NCI-H748 (cell line): ENCODE data around the gene LIX1L.
A peak's percentile ranks its signal among the peaks of the same experiment; 100 is the strongest.

ENCODE experiments used
- DNase-seq: peaks from one replicate; lab custom pipeline; 2025; ENCODE audit not compliant: unreplicated experiment; lab: John Stamatoyannopoulos, UW

LIX1L gene

GRCh38 chr1:145897969-145898368 lies 59.8 kb downstream of the LIX1L start:
- DNase-seq, result no peak

DNA sequence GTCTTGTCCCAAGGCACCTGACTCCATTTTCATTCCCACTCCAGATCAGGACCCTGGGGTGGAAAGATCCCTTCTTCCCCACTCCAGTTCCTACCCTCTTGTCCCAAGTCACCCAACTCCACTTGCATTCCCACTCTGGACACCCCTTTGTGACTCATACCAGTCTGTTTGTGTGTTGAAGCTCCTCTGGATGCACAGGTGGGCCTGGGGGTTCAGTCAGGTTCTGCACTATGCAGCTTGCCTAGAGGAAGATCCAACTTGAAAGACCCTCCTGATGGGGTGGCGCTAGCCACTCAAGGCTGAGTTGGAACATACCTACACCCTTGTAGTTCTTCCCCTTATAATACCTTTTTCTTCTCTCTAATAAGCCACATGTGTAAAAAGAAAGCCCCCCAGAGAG lies 62.3 kb downstream of the LIX1L start:
- no peak for DNase-seq

DNA sequence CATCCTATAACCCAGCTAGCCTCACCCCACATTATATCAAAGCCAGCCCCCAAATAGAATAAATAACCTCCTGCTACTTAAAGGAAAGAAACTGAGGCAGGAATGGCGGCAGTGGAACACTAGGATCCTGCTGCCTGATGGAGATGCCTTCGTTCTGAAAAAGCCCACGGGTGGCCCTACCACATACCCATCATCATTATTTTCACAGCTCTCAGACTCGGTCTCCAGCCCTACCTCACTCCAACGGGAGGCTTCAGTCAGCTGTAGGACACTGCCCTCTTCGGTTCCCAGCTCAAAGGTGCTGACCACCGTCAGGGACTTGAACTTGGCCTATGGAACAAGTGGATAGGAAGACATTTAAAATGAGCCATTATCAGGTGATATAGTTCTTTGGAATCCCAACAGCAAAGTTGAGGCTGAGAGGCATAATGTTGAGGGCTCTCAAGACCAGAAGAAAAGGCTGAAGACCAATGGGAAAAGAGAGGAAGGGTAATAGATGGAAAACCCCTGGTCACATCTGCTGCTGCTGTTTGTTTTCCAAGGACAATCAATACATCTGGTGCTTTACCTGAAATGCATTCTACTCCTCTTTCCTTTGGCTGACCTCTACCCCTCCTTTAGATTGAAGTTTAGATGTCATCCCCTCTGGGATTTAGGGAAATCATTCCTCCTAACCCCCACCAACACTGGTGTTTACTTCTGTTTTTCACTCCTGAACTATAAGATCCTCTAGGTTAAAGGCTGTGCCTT lies 64.3 kb downstream of the LIX1L start:
- no peak for DNase-seq

DNA sequence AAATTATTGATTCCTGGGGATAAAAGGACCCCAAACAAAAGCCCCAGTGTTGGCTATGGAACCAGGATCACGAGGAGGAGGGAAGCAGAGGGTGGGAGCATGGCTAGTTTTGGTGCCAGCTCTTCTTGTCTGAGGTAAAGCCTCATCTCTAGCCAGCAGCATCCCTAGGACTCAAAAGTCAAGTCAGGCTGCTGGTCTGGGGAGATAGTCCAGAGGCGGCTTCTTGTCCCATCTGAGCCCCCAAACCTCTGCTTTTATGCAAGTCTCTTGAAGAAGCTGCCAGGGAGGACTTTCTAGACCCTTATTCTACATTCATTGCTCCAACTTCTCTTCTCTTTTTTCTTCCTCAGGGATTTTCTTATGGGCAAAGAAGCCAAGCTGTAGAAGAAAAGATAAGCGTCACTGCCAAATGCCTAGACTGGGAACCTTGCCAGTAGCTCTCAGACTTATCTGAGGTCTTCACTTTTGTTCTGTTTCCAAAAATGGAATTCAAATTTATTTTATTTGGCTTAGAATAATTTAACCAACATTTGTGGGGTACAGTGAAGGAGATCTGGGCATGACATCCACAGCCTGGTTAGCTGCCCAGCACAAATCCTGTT lies 65.2 kb downstream of the LIX1L start:
- DNase-seq, result peak; percentile 34

DNA sequence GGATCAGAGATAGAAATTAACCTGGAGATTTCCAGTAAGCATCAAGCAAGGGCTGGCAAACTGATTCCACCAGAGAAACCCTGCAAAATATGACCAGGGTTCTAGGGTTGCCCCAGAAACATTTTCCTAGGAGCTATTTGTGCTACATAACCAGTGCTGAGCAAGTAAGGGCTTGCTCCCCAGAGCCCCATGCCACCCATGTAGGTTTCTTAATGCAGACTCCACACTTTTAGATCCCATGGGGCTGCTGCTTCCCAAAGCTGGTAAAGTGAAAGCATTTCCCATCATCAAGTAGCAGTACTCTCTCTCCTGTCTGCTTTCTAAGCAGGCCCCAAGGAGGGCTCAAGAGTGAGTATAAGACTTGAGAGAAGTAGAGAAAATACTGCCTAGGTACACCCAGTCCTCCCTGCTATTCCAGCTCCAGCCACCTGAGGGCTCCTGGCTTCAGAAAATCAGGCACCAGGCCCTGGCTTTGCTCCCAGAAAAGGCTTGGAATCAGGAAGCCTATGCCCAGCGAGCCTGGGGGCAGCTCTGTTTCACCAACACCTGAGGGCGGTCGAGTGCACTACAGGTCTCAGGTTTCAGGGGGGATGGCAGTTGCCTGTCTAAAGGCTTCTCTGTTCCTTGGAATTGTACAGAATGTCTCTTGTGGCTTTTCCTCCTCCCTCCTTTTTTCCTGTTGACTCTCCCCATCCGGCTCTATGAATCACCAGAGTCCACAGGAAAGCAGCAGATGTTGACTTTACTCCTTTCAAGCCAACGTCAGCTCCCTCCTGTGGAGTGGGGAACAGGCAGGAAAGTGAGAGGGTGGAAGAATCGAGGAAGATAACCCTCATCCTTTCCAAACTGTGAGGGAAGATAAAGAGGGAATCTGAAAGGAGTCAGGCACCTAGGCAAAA lies 66.0 kb downstream of the LIX1L start:
- peak; percentile 98 for DNase-seq

DNA sequence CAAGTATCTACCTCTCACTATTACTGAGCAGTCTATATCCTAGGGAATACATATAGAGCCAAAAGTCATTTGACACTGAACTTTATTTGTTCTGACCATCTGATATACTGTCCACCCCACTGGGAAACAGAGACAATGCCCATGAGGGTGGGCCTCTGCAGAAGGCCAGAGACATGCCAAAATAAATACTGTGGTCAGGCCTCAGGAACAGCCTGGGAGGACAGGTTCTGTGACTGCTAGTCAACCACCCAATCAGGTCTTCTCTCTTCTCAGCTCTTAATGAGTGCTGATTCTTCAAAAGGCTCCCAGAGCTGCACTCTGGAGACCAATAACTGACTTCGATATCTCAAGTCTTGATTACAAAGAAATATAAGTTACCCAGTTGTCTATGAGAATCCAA lies 66.7 kb downstream of the LIX1L start:
- DNase-seq, result peak; percentile 44

- peak; percentile 38 for DNase-seq
These were observed 68.1 kb downstream of the LIX1L start for GRCh38 chr1:145889722-145890121.

DNA sequence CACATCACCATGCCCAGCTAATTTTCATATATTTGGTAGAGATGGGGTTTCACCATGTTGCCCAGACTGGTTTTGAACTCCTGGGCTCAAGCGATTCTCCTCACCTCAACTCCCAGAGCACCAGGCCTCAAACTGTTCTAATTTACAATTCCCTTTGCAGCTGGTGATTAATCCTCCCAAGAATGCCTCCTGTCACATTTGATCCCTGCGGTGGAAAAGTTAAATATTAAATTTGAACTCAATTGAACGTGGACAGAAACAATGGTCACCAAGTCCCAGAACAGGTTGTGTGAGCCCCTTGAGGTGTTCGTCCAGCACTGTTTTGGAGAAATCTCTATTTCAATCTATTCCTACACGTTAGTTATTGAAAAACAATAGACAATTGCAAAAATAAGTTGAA lies 70.2 kb downstream of the LIX1L start:
- DNase-seq, result no peak

DNA sequence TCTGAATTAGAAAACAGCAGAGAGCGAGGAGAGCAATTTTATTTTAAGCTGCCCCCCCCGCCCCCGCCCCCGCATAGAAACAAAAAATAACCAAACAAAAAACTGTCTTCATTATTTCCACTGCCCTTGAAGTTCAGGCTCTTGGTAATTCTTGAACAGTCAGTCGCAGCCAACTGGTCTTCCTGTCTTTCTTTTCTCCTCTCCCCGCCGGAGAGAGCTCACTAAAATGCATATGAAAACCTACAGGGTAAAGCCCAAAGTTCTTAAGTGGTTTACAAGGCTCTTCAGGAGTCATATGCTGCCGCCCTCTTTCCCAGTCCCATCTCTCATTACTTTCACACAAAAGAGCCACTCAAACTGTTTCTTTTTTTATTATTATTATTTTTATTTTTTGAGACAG lies 71.0 kb downstream of the LIX1L start:
- no peak for DNase-seq

DNA sequence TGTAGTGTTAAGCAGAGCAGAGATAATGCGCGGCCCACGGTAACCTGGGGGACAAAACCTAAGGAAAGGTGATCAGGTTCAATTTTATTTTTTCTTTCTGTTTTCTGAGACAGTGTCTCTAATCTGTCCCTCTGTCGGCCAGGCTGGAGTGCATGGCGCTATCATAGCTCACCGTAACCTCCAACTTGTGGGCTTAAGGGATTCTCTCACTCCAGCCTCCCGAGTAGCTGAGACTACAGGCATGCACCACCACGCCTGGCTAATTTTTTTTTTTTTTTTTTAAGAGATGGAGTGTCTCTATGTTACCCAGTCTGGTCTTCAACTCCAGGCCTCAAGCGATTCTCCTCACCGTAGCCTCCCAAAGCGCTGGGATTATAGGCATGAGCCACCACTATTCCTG lies 71.4 kb downstream of the LIX1L start:
- no peak for DNase-seq

GRCh38 chr1:145885738-145886287 lies 72.0 kb downstream of the LIX1L start, which contains the start of gene ANKRD35:
ANKRD35 (minus strand) TSS chr1:145885866; CDS start chr1:145885758, 108 bp downstream.
- peak; percentile 88 for DNase-seq

DNA sequence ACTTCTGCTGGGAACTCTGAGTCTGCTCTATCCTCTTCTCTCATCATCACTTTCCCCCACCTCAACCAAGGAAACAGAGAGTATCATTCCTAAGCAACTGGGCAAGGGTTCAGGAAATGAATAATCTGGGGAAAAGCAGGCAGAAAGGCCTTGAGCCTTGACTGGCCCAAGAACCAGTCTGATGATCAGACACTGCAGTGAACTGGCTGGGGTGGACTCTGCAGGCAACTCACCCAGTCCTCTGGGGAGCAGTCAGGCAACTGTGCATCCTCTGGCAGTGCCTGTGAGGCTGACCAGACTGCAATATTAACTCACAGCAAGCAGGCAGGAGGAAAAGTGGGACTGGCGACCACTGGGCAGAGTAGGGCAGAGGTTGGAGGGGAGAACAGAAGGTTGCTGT lies 73.1 kb downstream of the LIX1L start:
- DNase-seq, result no peak
